HG02763 (cell line): ENCODE measurements around the gene CNDP2.

Experiments
- ATAC-seq: cut with Tn5 transposase; IDR thresholded peaks from one replicate; pipeline ENCODE4 v1.9.1; 2021; ENCODE audit warnings: mild to moderate bottlenecking, moderate library complexity; ENCODE audit not compliant: unreplicated experiment

CNDP2 gene

GRCh38 chr18:74472312-74472711 lies 23.9 kb upstream of the CNDP2 start:
- no peak for ATAC-seq

GRCh38 chr18:74473976-74474640 lies 22.1 kb upstream of the CNDP2 start:
- no peak for ATAC-seq

- no peak for ATAC-seq
These were observed 20.0 kb upstream of the CNDP2 start for GRCh38 chr18:74476140-74476539.

- no peak for ATAC-seq
These were observed 18.4 kb upstream of the CNDP2 start for GRCh38 chr18:74477771-74478170.

GRCh38 chr18:74478316-74478715 lies 17.8 kb upstream of the CNDP2 start:
- no peak for ATAC-seq

- ATAC-seq = no peak
These were observed 17.3 kb upstream of the CNDP2 start for GRCh38 chr18:74478880-74479279.

GRCh38 chr18:74479486-74480148 lies 16.5 kb upstream of the CNDP2 start:
- ATAC-seq = no peak

GRCh38 chr18:74480149-74480651 lies 16.0 kb upstream of the CNDP2 start:
- no peak for ATAC-seq

- ATAC-seq = no peak
These were observed 13.5 kb upstream of the CNDP2 start for GRCh38 chr18:74482697-74483096.

- ATAC-seq = no peak
These were observed 9.9 kb upstream of the CNDP2 start for GRCh38 chr18:74486119-74486849.

- ATAC-seq = no peak
These were observed 7.8 kb upstream of the CNDP2 start for GRCh38 chr18:74488354-74488753.

GRCh38 chr18:74488864-74489263 lies 7.3 kb upstream of the CNDP2 start:
- no peak for ATAC-seq

- ATAC-seq = no peak
These were observed 6.5 kb upstream of the CNDP2 start for GRCh38 chr18:74489676-74490075.

GRCh38 chr18:74492259-74492658 lies 3.9 kb upstream of the CNDP2 start:
- ATAC-seq = no peak

- ATAC-seq = no peak
These were observed 2.5 kb upstream of the CNDP2 start for GRCh38 chr18:74493689-74494088.

- ATAC-seq = no peak
These were observed 1.6 kb upstream of the CNDP2 start for GRCh38 chr18:74494514-74494913.

GRCh38 chr18:74496508-74497323 lies 553 bp downstream of the CNDP2 start:
- ATAC-seq = peak; percentile 18

GRCh38 chr18:74497324-74497676 lies 1.1 kb downstream of the CNDP2 start:
- no peak for ATAC-seq

- no peak for ATAC-seq
These were observed 1.6 kb downstream of the CNDP2 start for GRCh38 chr18:74497778-74498177.

- ATAC-seq = peak; percentile 39
These were observed 2.8 kb downstream of the CNDP2 start for GRCh38 chr18:74498712-74499627.
